HG03442 (cell line): ENCODE results near the gene ATP5F1E.
A peak's percentile ranks its signal among the peaks of the same experiment; 100 is the strongest.
"Not testable (repeated sequence)": the region's sequence is repeated elsewhere in the genome, so short reads cannot be mapped to it uniquely, and the experiment has no call there.

Experiments
- ATAC-seq: cut with Tn5 transposase; IDR thresholded peaks from one replicate; pipeline ENCODE4 v1.9.1; 2021; ENCODE audit warnings: mild to moderate bottlenecking, moderate library complexity; ENCODE audit not compliant: unreplicated experiment

ATP5F1E gene

DNA sequence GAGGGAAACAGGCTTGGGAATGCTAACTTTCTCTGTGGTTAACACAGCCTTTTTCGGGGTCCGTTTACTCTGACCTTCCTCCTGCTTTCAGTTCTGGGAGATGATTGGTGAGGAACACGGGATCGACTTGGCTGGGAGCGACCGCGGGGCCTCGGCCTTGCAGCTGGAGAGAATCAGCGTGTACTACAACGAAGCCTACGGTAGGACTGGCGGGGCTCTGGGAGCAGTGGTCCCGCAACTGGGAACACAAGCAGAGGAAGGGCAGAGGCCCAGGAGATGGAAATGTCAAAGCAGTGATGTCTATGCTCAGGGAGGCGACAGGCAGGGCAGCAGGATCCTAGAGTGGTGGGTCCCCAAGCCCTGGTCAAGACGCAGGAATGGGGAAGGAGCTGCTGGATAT, 9.4 kb downstream of the ATP5F1E start:
- ATAC-seq: no peak

- ATAC-seq: no peak
These were observed 11.1 kb downstream of the ATP5F1E start for GRCh38 chr20:59020938-59021551.

- no peak for ATAC-seq
These were observed 12.9 kb downstream of the ATP5F1E start, which contains the start of gene TUBB1 for GRCh38 chr20:59019217-59019616. TUBB1 (plus strand) TSS chr20:59019429; CDS start chr20:59019523, 94 bp downstream.

GRCh38 chr20:59018817-59019216, 13.3 kb downstream of the ATP5F1E start:
- ATAC-seq: no peak

- ATAC-seq: no peak
These were observed 14.5 kb downstream of the ATP5F1E start for GRCh38 chr20:59017493-59018231.

DNA sequence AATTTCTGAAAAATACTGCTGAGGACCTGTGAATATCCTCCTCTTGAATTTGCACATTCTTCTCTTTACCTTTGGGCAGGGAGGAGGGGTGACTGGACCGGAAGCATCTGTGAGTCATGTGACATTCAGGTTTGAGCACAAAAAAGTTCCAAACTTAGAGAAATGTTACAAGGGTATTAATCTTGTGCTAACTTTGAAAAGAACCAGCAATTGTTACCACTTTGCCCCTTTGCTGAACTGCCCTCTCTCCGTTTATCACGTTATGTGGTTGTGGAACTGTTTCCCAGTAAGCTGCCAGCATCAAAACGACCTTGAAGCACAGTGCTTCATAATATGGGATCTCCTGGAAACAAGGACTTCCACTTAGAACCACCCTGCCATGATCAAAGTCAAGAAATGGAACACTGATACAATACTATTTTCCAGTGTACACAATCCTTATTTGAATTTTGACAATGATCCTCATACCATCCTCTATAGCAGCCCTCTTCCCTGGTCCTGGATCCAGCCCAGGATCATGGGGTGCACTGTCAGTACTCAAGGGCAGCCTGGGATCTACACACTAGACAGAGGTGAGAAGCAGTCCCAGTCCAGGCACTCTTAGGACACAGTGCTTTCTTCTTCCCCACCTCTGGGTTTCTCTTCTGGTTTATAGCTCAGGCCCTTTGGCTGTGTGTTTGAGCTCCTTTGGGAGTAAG, 15.2 kb downstream of the ATP5F1E start:
- ATAC-seq: no peak

DNA sequence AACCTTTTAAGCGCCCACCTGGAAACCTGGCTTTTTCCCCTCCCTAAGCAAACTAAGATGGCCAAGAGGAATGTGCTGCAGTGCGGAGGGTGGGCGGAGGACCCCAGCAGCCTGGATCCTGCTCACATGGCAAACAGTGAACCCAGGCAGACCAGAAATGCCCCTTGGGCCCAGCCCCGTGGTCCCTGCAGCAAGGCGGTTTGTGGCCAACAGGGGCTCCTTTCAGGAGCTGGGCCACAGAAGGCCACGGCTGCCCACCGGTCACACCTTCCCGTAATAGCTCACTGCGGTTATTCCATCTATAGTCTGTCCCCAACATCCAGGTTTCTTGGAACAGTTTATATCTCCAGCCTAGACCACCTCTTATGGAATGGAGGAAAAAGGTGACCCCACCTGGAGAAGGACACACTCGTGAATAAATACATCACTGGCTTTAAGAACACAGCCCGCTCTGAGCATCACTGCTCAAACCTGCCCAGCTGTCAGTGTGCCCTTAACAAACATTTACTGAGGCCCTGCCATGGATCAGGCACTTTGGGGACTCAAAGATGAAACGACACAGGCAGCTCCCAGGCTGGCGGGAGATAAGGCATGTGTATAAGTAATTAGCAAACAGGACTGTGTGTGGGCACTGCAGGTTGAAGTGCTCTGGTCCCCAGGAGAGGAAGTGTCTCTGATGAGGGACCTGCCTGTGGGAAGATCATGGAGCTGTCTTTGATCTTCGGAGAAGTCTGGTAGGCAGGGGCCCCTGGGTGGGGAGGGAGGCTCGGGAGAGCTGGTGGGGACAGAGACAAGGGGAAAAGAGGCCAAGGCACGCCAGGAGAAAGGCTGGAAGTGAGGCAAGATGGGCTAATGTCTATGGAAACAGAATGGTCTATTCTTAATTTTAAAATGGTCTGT, 16.1 kb downstream of the ATP5F1E start:
- ATAC-seq: no peak

DNA sequence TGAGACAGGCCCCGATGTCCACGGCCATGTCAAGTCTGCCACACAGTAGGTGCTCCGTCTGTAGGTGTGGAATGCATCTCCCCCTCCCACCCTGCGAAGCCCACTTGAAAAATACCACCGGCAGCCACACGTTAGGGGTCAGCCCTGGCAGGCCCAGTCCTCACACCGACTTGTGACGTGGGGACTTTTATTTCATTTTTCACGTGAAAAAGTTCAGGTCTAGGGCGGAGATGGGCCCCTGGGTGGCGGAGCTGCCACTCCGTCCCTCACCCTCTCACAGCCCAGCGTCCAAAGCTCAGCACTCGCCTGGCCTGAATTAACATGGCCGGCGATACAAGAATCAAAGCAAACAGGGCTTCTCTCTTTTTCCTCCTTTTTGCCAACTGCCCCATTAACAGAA, 16.7 kb downstream of the ATP5F1E start:
- ATAC-seq: no peak

DNA sequence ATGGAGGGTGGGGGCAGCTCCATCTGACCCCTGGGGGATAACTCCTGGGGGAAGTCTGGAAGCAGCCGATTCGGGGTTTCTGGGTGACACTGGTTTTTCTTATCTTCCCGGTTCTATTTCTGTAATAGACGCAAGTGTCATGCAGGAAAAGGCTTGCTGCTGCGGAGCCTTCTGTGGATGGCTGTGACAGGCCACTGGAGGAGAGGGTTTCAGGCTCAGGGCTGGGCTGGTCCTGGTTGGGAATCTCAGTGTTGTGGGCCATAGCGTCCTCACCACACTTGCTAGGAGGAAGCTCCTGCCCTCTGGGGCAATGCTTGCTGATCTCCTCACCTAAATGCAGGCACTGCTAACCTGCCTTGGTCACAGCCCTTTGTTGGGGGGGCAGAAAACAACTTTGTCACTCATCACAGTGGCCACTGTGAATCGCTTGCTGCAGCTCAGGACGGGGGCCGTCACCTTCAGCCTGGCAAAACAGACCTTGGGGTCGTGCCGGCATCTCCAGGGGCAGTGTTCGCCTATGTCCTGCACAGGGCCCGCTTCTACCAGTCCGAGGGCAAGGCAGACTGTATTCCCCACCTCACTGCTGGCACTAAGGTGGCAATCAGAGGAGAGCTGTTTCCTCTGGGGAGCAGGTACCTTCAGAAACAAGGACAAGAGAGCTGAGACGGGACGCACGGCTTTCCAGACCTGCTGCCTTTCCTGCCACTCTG, 17.3 kb downstream of the ATP5F1E start:
- ATAC-seq: no peak

DNA sequence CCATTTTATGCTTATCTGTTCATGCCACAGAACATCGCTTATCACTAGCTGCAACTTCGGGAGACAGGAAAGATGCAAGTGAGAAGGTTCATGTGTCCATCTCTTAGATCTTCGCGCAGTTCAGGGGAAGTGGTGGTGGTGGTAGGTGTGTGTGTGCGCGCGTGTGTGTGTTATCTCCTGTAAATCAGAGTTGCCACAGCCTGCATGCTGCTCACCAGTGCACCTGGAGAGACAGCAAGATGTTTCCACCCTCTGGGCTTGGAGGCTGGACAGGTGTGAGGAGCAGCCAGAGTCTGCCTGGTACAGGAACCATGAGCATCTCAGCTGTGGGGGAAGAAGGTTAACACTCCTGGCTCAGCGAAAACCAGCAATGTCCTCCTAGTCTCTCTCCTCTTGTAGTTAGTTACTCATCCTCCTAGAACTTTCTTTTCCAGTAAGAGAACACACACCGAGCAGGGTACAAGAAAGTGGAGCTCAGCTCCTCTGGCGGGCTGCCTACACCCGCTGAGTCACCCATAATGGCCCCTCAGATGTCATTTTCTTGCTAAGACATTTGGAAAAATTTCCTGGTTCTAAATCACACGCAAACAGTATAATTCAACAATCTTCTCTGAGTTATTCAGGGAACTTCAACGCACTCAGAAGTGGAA, 18.1 kb downstream of the ATP5F1E start:
- ATAC-seq: no peak

GRCh38 chr20:59013031-59013951, 18.8 kb downstream of the ATP5F1E start:
- no peak for ATAC-seq

GRCh38 chr20:59011874-59012157, 20.3 kb downstream of the ATP5F1E start:
- ATAC-seq: not testable (repeated sequence)

- ATAC-seq: no peak
These were observed 20.9 kb downstream of the ATP5F1E start for GRCh38 chr20:59010995-59011873.

DNA sequence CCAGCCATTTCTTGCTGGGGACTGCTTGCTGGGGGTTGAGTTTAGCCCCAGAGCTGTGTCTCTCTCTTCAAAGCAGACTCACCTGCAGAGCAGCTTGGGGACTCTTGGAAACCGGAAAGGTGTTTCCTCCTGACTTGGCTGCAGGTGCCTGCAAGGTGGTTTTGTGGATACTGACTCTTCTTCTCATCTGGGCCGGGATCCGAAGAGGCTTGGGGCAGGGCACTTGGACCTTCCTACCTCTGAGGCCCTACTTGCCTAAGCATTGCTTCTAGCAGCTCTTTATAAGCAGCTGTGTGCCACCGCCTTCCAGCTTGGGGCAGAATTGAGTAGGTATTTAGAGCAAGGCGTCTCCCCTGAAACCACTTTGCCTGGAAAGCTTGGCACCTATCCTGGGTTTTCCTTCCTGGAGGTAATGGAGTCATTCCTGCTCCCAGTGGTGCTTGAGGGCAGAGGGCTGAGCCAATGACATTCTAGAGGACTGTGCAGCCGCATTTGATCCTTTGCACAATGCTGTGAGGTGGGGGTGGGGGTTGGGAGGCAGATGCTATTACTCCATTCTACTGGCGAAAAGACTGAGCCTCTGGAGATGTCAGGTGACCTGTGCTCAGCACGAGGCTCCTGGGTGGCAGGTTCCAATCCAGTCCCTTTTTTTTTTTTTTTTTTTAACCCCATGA, 21.7 kb downstream of the ATP5F1E start:
- ATAC-seq: no peak

DNA sequence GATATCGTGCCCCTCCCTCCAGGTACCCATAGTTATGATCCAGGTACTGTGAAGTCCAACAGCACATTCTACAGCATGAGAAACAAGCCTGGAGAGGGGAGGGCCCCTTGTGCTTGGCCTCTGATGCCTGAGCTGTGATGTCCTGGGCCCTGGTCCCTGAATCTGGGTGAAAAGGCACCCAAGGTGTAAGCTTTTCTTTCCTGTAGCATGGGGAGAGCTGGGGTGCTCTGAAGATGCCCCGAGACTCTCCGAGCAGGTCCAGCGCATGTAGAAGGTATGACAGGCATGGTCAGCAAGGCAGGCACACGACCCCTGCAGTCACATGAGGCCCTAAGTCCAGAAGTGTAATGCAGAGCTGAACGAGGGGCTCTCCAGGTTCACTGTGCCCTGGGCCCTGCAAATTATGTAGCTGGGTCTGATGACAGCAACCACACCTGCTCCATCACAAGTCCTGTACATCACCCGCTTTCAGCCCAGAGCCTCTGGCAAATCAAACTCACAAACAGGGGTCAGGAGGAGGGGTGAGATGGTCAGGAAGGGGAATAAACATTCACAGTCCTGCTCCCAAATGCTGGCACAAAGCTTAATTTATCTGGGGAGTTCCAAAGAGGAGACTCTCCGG, 23.3 kb downstream of the ATP5F1E start:
- ATAC-seq: no peak

- peak; percentile 28 for ATAC-seq
These were observed 24.2 kb downstream of the ATP5F1E start for GRCh38 chr20:59007665-59008511.
